ENCODE measurements around the gene DEFB118. TPM values are rescaled to one million over a fixed set of nuclear protein-coding genes. Genes with fewer than 3 reads are reported as not detected.

The DEFB118 gene
- total RNA-seq, 1 experiment from 2014 or later: not detected

DNA sequence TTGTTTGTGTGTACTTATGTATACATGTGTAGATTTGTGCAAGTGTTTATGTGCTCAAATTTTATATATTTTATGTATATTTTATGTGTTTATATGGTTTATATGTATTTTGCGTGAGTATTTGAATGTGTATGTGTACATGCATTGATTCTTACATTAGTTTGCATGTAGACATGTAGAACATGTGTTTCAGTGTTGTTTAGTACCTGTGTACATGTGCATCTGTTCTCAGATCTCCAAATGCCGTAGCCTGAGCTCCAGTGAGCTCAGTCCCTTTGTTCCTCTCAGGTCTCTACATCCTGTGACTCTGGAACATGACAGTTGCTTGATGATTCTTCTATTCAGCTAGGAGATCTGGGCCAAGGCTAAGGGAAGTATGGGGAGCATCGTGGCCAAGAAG, 26.5 kb downstream of the DEFB118 start:
- no peaks in the 10 kb centered on the region for H3K9me3 ChIP-seq (ENCODE audit: insufficient read depth, low read depth)
- no peak overlapping the region for H3K27ac ChIP-seq
- ChIA-PET CTCF (no interaction called here), POLR2A (ENCODE audit: unreplicated experiment) (no interaction called here)
- no peak for DNase-seq
- intact Hi-C loops (cut with micrococcal nuclease; ENCODE audit: unreplicated experiment): no loop called here
- H3K36me3 ChIP-seq (ENCODE audit: low read depth): no peaks in the 10 kb centered on the region
- no peaks in the 10 kb centered on the region for H4K20me1 ChIP-seq (ENCODE audit: insufficient read depth)
- H3K27me3 ChIP-seq (ENCODE audit: insufficient read depth, low read depth): peaks cover 18% of the 10 kb centered on the region; the same call in 1 of the 2 replicates
- no peaks in the 10 kb centered on the region for H3K79me2 ChIP-seq (ENCODE audit: low read depth)
- no peaks in the 10 kb centered on the region for H3K9me2 ChIP-seq (ENCODE audit: insufficient read depth)
- no peak overlapping the region for H2AFZ ChIP-seq
- H3K4me3 ChIP-seq: no peak overlapping the region
- no peak overlapping the region for H3K4me2 ChIP-seq
- no TSS peak for BruUV-seq (replicated peaks)
- TF ChIP-seq, protein P1, sequence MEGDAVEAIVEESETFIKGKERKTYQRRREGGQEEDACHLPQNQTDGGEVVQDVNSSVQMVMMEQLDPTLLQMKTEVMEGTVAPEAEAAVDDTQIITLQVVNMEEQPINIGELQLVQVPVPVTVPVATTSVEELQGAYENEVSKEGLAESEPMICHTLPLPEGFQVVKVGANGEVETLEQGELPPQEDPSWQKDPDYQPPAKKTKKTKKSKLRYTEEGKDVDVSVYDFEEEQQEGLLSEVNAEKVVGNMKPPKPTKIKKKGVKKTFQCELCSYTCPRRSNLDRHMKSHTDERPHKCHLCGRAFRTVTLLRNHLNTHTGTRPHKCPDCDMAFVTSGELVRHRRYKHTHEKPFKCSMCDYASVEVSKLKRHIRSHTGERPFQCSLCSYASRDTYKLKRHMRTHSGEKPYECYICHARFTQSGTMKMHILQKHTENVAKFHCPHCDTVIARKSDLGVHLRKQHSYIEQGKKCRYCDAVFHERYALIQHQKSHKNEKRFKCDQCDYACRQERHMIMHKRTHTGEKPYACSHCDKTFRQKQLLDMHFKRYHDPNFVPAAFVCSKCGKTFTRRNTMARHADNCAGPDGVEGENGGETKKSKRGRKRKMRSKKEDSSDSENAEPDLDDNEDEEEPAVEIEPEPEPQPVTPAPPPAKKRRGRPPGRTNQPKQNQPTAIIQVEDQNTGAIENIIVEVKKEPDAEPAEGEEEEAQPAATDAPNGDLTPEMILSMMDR (conservative IDR thresholded peaks at IDR 0.05): no peak
- TF ChIP-seq EZH2 (IDR thresholded peaks at IDR 0.05; ENCODE audit: low read depth): no peak
- no peaks in the 10 kb centered on the region for H3K4me1 ChIP-seq (replicated peaks; ENCODE audit: insufficient read depth)
- no peaks in the 10 kb centered on the region for H3F3A ChIP-seq (ENCODE audit: insufficient read depth, low read depth)

DNA sequence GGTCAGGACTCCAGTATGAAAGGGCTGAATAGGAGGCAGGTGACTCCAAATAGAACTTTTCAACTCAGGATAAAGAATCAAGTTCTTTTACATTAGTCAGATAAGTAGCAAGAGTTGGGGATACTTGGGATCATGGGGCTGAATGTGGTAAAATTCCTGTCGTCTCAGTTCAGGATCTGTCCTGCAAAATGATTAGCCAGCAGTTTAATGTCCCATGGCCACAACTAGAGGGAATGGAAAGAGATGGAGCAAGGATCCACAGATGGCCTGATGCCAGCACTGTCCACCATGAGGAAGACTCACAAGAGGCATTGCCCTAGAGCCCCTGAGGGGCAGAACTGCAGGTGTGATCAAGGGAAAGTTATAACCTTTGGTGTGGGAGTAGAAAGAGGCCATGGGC, 35.5 kb downstream of the DEFB118 start:
- TF ChIP-seq EZH2 (IDR thresholded peaks at IDR 0.05; ENCODE audit: low read depth): no peak
- intact Hi-C loops (cut with micrococcal nuclease; ENCODE audit: unreplicated experiment): no loop called here
- no peak for DNase-seq
- ChIA-PET POLR2A (ENCODE audit: unreplicated experiment) (no interaction called here), CTCF (no interaction called here)
- Histone ChIP-seq H3K4me1 (replicated peaks; ENCODE audit: insufficient read depth) (no peaks in the 10 kb centered on the region), H3K27me3 (ENCODE audit: insufficient read depth, low read depth) (peaks cover 25% of the 10 kb centered on the region), H2AFZ (no peak overlapping the region), H3K9me3 (ENCODE audit: insufficient read depth, low read depth) (no peaks in the 10 kb centered on the region), H3K4me3 (no peak overlapping the region), H3K36me3 (ENCODE audit: low read depth) (no peaks in the 10 kb centered on the region), H3K9me2 (ENCODE audit: insufficient read depth) (no peaks in the 10 kb centered on the region), H3K79me2 (ENCODE audit: low read depth) (no peaks in the 10 kb centered on the region), H3K4me2 (no peak overlapping the region), H3F3A (ENCODE audit: insufficient read depth, low read depth) (no peaks in the 10 kb centered on the region), H4K20me1 (ENCODE audit: insufficient read depth) (no peaks in the 10 kb centered on the region), H3K27ac (no peak overlapping the region)
- no TSS peak for BruUV-seq (replicated peaks)

DNA sequence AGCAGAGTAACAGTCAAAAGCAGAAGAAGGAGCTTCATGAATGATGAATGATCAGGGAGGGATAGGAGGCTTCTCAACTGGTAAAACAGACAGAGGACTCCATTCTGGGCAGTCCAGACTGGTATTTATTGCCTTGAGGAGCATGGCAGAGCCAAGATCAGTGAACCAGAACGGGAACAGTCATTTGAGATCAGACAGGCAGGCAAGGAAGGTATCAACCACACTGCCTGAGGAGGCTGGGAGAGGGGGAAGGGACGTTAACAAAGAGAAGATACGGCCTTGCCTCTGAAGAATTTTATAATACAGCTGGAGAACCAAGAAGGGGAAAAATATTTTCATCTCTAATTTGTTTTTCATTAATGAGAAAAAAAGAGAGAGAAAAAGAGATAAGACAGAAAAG, 37.7 kb downstream of the DEFB118 start, which contains the start of gene DEFB121:
Gene DEFB121, minus strand, starts transcription at position 101 of the 400 bp plus-strand sequence. Its CDS starts 63 bp downstream, at position 38.
- no TSS peak for BruUV-seq (replicated peaks)
- no peak for DNase-seq
- H3K27ac ChIP-seq: no peak within 1 kb of the TSS
- H3K4me3 ChIP-seq: no peak within 1 kb of the TSS
- no peaks in the 10 kb centered on the region for H3K79me2 ChIP-seq (ENCODE audit: low read depth)
- no peaks in the 10 kb centered on the region for H3K9me2 ChIP-seq (ENCODE audit: insufficient read depth)
- intact Hi-C loops (cut with micrococcal nuclease; ENCODE audit: unreplicated experiment): no loop called here
- peaks cover 25% of the 10 kb centered on the region for H3K27me3 ChIP-seq (ENCODE audit: insufficient read depth, low read depth)
- H3F3A ChIP-seq (ENCODE audit: insufficient read depth, low read depth): no peaks in the 10 kb centered on the region
- H2AFZ ChIP-seq: no peak within 1 kb of the TSS
- TF ChIP-seq EZH2 (IDR thresholded peaks at IDR 0.05; ENCODE audit: low read depth): no peak
- TF ChIP-seq, protein P1 (conservative IDR thresholded peaks at IDR 0.05): no peak
- H4K20me1 ChIP-seq (ENCODE audit: insufficient read depth): no peaks in the 10 kb centered on the region
- no peak within 1 kb of the TSS for H3K4me2 ChIP-seq
- POLR2A ChIA-PET (ENCODE audit: unreplicated experiment): no interaction called here
- CTCF ChIA-PET: no interaction called here
- no peaks in the 10 kb centered on the region for H3K36me3 ChIP-seq (ENCODE audit: low read depth)
- H3K9me3 ChIP-seq (ENCODE audit: insufficient read depth, low read depth): no peaks in the 10 kb centered on the region
- no peaks in the 10 kb centered on the region for H3K4me1 ChIP-seq (replicated peaks; ENCODE audit: insufficient read depth)

GRCh38 chr20:31410011-31410410, 41.6 kb downstream of the DEFB118 start:
- Histone ChIP-seq H4K20me1 (ENCODE audit: insufficient read depth) (no peaks in the 10 kb centered on the region), H3K79me2 (ENCODE audit: low read depth) (no peaks in the 10 kb centered on the region), H3K4me1 (replicated peaks; ENCODE audit: insufficient read depth) (no peaks in the 10 kb centered on the region), H2AFZ (no peak overlapping the region), H3F3A (ENCODE audit: insufficient read depth, low read depth) (no peaks in the 10 kb centered on the region), H3K9me3 (ENCODE audit: insufficient read depth, low read depth) (no peaks in the 10 kb centered on the region), H3K27ac (no peak overlapping the region), H3K4me3 (no peak overlapping the region), H3K36me3 (ENCODE audit: low read depth) (no peaks in the 10 kb centered on the region), H3K4me2 (no peak overlapping the region), H3K27me3 (ENCODE audit: insufficient read depth, low read depth) (peaks cover 53% of the 10 kb centered on the region), H3K9me2 (ENCODE audit: insufficient read depth) (no peaks in the 10 kb centered on the region)
- TF ChIP-seq, protein P1 (conservative IDR thresholded peaks at IDR 0.05): no peak
- no peak for TF ChIP-seq EZH2 (IDR thresholded peaks at IDR 0.05; ENCODE audit: low read depth)
- no TSS peak for BruUV-seq (replicated peaks)
- POLR2A ChIA-PET (ENCODE audit: unreplicated experiment): no interaction called here
- CTCF ChIA-PET: no interaction called here
- intact Hi-C loops (cut with micrococcal nuclease; ENCODE audit: unreplicated experiment): no loop called here
- DNase-seq: no peak
